HS-5 (cell line): Measurements from ENCODE around the gene SPI1.
"Not testable (repeated sequence)": the region's sequence is repeated elsewhere in the genome, so short reads cannot be mapped to it uniquely, and the experiment has no call there.

ENCODE experiments used
- DNase-seq: peaks from one replicate; pipeline ENCODE4 v3.0.0-alpha.2; 2012; ENCODE audit warnings: low read depth

SPI1 gene

GRCh38 chr11:47340010-47340409, 38.3 kb downstream of the SPI1 start:
- DNase-seq: no peak

DNA sequence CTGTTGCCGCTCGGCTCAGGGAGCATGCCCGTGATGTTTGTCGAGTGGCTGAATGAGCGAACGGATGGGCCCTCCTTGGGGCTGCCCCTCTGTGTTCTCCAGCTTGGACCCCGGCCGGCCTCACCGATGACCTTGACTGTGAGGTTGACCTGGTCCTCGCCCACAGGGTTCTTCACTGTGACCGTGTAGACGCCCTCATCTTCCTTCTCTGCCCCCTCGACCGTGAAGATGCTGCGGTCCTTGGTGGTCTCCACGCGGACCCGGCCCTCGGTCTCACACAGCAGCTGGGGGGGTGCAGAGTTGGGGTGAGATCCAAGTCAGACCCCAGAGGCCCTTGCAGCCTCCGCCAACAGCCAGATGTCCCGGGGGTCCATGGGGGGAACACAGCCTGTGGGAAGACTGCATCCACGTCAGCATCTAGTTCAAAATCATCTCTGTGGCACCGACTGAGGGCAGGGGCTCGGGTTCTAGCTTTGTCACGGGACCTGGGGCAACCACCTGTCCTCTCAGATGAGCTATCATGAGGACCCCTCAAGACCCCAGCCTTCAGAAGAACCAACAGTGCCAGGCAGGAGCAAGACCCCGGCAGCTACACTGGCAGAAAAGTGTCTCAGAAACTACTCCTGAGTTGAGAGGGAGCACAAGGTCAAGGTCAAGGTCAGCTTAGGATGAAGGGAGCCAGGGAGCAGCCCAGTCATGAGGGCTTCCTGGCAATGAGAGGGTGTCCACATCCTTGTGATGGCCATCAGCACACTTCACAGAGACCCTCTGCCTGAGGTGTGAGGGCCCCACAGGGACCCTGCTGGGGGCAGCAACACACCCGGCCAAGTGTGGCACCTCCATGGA, 39.7 kb downstream of the SPI1 start:
- no peak for DNase-seq

DNA sequence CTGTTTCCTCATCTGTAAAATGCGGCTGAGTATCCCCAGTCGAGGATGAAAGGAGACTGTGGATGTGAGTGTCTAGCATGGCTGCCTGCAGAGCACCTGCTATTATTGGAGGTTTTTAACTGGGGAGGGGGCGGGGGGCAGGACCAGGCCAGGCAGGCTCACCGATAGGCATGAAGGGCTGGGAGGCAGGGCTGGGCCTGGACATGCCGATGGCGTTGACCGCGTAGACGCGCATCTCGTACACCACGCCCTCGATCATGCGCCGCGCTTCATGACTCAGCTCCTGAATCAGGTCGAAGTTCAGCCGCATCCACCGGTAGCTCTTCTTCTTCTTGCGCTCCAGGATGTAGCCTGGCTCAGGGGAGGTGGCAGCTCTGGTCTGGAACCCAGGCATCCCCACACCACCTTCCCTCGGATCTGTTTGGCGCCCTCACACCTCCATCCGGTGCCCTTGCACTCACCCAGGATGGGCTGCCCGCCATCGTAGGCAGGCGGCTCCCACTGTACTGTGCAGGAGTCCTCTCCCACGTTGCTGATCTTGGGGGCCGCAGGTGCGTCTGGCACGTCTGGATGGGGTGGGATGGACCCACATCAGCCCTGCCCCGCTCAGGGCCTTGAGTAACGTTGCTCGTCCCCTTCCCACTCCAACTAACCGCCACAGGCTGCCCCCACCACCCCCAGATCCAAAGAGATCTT, 41.0 kb downstream of the SPI1 start:
- no peak for DNase-seq

- DNase-seq: no peak
Measured at GRCh38 chr11:47336595-47336994, 41.8 kb downstream of the SPI1 start.

DNA sequence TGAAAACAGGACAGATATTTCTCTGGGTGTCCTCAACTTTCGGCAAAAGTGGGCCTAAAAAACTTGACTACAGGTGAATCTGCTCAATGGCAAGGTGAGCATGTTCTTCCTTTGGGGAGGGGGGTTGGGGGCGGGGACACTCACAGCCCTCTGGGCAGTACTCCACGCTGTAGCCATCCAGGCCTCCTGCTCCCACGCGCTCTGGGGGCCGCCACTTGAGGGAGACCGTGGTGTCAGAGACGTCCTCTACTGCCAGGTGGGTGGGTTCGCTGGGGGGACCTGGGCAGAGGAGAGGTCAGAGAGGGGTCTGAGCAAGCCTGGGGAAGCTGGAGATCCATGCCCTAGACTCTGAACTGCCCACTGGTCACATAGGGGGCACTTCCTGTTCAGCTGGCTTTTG, 42.6 kb downstream of the SPI1 start:
- DNase-seq: no peak

DNA sequence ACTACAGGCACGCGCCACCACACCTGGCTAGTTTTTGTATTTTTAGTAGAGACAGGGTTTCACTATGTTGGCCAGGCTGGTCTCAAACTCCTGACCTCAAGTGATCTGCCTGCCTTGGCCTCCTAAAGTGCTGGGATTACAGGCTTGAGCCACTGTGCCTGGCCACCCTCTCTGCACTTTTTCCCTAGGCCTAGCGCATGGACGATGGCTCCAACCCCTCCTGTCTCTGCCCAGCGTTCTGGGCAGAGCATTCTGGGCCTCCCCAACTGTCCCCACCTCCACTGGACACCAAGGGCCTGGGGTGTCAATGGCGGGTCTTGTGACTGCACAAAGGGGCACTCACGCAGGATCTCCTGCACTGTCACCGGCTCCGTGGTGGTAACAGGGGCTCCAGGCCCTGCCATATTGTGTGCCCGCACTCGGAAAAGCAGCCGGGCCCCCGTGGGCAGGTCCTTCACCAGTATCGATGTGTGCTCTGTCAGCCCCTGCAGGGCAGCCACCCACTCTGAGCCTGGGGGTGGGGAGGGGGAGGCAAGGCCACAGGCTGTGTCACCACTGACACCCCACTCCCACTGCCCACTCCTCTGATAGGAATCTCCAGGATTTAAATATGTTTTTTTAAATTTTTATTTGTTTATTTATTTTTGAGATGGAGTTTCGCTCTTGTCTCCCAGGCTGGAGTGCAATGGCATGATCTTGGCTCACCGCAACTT, 43.5 kb downstream of the SPI1 start:
- not testable (repeated sequence) for DNase-seq

- DNase-seq: no peak
Measured at GRCh38 chr11:47333886-47334443, 44.4 kb downstream of the SPI1 start.

- no peak for DNase-seq
Measured at GRCh38 chr11:47333526-47333845, 44.9 kb downstream of the SPI1 start.

- DNase-seq: no peak
Measured at GRCh38 chr11:47332791-47333525, 45.4 kb downstream of the SPI1 start.

- DNase-seq: no peak
Measured at GRCh38 chr11:47332303-47332711, 46.0 kb downstream of the SPI1 start.

DNA sequence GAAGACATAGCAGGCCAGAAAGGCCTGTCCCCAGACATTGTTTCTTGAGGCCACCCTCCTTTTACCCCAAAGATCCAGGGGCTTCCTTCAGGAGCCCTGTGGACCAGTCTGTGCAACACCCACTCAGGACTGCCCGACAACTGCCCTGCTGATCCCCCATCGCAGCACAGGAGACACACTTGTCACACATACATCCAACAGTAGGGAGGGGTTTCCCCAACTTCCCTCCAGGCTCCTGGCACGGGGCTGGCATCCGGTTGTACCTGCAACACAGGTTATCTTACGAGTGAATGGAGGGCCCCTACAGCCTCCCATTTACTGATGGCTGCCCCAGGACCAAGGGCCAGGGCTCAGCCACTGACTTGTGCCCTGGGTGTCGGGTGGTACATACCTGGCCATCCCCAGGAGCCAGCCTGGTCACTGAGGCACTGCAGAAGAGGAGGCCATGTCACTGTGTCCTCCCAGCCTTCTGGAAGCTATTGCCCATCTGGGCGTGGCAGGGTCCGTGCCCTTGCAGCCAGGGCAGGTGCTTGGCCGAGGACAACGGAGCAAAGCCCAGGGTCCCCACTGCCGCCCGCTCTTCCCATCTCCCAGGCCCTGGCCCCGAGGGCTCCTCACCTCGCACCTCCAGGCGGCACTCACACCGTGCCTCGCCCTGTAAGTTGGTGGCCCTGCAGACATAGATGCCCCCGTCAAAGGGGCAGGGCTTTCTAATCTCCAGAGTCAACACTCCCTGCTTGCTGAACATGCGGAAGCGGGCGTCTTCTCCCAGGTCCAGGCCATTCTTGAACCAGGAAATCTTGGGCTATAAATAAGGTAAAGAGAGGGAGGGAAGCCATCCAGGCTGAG, 46.7 kb downstream of the SPI1 start:
- no peak for DNase-seq

DNA sequence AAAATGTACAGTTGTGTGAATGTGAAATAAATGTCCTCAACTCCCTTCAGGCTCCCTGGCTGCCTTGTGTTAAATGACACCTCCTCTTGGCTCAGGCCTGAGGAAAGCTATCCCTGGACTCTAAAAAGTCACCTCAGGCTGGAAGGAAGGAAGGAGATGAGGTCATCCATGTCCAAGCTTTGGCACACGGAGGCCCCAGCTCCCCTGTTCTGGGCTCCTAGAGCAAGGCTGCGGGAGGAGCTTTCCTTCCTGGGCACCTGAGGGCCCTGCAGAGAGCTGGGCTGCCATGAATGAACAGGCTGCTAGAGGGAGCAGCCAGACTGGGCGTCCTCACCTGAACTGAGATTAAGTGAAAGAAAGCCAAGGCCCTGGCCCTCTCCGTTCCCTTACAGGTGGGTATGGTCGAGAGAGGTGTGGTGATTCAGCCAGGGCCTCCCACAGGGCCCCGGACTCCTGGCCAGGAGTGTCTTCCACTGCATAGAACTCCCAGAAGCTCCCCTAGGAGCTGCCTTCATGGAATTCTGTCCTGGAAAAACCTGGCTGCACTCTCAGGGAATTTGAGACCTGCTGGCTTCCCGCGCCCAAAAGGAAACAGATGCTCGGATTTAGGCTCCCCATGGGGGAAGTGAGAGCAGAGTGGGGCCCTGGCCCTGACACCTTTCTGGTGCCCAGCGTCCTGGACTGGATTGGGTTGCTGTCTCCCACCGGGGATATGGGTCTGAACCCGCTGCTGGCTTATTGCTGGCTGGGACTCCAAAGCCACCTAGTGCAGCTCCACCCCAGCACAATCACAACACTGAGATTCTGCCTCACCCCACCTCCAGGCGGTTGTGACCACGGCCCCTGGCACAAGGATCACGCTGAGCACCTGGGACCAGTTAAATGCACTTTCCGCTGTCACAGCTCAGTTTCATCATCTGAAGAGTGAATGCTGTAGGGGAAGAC, 48.1 kb downstream of the SPI1 start:
- DNase-seq: no peak

GRCh38 chr11:47329431-47329986, 48.8 kb downstream of the SPI1 start:
- no peak for DNase-seq

DNA sequence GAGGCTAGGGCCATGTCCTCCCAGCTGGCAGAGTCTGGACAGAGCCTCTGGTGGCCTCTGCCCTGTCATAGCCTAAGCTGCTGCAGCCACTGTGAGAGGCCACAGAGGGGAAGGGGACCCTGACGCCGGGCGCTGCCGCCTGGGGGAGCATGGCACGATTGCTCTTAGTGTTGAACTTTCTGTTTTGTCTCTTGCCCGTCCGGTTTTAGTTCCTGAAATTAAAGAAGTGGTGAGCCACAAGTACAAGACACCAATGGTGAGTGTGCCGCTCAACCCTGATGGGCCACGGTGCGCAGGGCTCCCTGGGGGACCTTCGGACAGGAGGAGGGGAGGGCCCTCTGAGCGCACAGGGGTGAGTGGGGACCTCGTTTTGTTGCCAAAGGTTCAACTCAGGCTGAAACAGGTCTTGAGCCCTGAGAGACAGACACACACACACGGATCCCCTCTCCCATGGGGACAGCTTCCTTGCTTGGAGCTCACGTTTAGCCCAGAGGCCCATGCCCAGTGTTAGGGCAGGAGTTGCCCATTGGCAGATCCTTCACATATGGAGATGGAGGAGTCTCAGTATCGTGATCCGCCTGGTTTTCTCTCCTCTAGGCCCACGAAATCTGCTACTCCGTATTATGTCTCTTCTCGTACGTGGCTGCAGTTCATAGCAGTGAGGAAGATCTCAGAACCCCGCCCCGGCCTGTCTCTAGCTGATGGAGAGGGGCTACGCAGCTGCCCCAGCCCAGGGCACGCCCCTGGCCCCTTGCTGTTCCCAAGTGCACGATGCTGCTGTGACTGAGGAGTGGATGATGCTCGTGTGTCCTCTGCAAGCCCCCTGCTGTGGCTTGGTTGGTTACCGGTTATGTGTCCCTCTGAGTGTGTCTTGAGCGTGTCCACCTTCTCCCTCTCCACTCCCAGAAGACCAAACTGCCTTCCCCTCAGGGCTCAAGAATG, 49.6 kb downstream of the SPI1 start:
- DNase-seq: no peak

- DNase-seq: no peak
Measured at GRCh38 chr11:47327949-47328348, 50.4 kb downstream of the SPI1 start.

GRCh38 chr11:47327025-47327424, 51.3 kb downstream of the SPI1 start:
- DNase-seq: no peak

DNA sequence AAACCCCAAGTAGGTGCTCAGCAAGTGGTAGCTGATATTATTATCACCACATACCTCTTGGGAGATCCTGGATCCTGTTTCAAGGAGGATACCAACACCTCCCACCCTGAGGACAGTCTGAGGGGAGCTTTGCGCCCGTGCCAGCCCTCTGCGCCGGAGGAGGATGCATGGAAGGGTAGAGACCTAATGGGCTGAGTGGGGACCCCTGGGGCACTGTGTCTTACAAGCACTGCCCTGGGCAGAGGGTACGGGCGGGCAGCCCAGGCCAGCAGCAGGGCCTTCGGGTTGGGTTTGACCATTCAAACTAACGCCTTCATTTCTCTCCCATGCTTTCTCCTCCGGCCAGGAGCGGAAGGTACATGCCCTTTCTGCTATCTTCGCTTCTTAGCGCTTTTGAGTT, 52.1 kb downstream of the SPI1 start:
- DNase-seq: no peak

- DNase-seq: no peak
Measured at GRCh38 chr11:47325271-47326041, 52.9 kb downstream of the SPI1 start.
